CMK (cell line): Measurements from ENCODE around the gene SYNE1.
"Not testable (repeated sequence)": the region's sequence is repeated elsewhere in the genome, so short reads cannot be mapped to it uniquely, and the experiment has no call there.

Source experiments
- DNase-seq: peaks from one replicate; pipeline ENCODE4 v3.0.0-alpha.2; 2010; ENCODE audit warnings: low read depth

Gene SYNE1

DNA sequence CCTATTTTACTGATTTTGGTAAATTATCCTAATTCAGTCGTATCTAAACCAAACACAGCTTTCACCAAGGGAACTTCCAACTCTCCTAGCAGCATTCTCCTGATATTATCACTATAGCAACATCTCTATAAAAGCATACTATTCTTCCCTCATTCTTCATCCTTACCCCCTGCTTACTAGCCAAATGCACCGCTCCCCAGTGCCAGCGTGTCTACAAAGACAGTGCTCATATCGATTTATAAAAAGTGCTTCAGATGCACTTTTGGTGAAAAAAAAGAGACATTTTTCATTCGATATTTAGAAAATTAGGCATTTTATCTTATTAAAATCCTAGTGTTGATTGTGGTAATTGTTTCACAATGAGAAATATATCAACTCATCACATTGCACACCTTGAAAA is 74.0 kb downstream of the SYNE1 start:
- no peak for DNase-seq

- DNase-seq: not testable (repeated sequence)
These were observed 78.4 kb downstream of the SYNE1 start for GRCh38 chr6:152558798-152559197.

- no peak for DNase-seq
These were observed 79.7 kb downstream of the SYNE1 start for GRCh38 chr6:152557502-152557901.

GRCh38 chr6:152554851-152555250 is 82.3 kb downstream of the SYNE1 start:
- no peak for DNase-seq

- DNase-seq: peak; percentile 41
These were observed 84.4 kb downstream of the SYNE1 start for GRCh38 chr6:152552616-152553209.

GRCh38 chr6:152543519-152543918 is 93.6 kb downstream of the SYNE1 start:
- DNase-seq: no peak

GRCh38 chr6:152540381-152540780 is 96.8 kb downstream of the SYNE1 start:
- DNase-seq: no peak

GRCh38 chr6:152534541-152534940 is 102.6 kb downstream of the SYNE1 start:
- no peak for DNase-seq

GRCh38 chr6:152532556-152533422 is 104.4 kb downstream of the SYNE1 start:
- no peak for DNase-seq

- no peak for DNase-seq
These were observed 105.5 kb downstream of the SYNE1 start for GRCh38 chr6:152531659-152532058.

DNA sequence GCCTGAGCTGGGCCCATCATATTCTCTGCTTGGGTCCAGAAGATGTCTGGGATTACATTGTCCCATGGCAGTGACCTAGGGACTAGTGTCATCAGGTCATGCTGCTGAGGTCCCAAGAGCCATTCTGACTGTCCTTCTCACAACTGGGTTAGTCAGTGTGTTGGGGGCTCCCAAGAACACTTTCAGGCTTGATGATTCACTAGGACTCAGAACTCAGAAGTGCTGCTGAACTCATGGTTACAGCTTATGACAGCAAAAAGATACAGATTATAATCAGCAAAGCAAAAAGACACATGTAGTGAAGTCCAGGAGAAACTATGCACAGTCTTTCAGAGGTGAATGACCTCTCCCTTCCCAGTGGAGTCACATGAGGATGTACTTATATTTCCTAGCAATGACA is 107.8 kb downstream of the SYNE1 start:
- no peak for DNase-seq

DNA sequence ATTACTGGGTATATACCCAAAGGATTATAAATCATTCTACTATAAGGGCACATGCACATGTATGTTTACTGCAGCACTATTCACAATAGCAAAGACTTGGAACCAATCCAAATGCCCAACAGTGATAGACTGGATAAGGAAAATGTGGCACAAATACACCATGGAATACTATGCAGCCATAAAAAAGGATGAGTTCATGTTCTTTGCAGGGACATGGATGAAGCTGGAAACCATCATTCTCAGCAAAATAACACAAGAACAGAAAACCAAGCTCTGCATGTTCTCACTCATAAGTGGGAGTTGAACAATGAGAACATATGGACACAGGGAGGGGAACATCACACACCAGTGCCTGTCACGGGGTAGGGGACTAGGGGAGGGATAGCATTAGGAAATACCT is 123.0 kb downstream of the SYNE1 start:
- DNase-seq: not testable (repeated sequence)

- DNase-seq: no peak
These were observed 127.2 kb downstream of the SYNE1 start for GRCh38 chr6:152509916-152510315.

DNA sequence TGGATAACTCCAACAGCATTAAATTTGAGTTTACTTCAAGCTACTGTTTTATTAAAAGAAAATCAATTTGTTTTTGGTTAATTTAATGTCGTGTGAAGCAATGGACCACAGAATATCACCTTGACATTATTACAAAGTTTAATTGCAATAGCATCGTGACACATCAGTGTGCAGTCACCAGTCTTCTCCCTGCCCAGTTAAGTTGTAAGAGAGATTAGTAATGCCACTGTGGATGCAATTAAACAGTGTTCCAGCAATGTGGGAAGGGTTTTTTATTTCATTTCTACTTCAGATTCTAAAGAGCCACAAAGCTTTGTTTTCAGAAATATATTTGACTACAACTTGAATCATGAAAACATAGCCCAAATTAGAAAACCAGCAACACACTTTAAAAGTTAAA is 128.7 kb downstream of the SYNE1 start:
- no peak for DNase-seq

GRCh38 chr6:152503546-152503945 is 133.6 kb downstream of the SYNE1 start:
- DNase-seq: no peak

DNA sequence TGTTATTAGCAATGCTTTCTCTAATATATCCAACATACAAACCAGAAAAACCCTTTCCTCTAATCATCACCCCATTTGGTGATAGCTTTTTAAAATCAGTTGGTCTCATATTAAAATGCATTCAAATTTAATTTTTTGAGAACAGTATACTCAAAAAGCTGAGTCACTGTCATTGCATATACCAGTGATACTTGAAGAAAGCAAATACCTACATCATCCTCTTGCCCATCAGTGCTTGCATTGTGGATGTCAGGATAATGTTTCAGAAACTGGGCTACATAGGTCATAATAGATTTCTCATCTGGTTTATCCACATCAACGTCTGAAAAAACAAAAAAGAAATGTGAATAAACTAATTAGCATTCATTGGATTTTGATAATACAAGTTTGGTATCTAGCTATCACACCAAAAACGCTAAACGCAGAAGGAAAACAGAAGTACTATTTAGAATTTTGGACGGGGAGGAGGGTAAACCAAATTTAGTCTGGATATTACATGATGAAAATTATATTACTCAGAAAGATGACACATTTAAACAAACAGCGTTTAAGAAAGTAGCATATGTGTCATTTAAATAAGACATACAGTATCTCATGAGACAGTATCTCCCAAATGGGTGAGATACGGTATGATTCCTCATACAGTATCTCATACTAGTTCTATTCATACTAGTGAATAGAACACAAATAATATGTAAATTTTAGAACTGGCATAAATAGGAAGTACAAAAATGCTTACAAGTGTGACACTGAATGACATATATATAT is 134.6 kb downstream of the SYNE1 start:
- DNase-seq: no peak

DNA sequence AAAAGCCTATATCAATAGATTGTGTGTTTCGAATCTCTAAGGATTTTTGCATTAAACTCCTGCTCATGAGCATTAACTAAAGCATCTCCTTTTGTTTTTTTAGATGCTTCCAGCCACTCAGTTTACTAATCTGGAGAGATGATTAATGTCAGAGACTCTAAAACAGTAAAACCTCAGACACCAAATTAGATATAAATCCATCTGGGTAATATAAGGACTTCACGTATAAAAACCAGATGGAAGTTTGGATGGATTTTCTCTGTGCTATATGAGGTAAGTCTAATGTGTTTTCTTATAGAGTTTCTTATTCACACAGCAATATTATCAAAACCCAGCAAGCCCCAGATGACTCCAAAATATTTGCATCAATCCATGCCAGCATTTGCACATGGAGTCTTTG is 137.2 kb downstream of the SYNE1 start:
- no peak for DNase-seq

- no peak for DNase-seq
These were observed 140.4 kb downstream of the SYNE1 start for GRCh38 chr6:152496731-152497130.

DNA sequence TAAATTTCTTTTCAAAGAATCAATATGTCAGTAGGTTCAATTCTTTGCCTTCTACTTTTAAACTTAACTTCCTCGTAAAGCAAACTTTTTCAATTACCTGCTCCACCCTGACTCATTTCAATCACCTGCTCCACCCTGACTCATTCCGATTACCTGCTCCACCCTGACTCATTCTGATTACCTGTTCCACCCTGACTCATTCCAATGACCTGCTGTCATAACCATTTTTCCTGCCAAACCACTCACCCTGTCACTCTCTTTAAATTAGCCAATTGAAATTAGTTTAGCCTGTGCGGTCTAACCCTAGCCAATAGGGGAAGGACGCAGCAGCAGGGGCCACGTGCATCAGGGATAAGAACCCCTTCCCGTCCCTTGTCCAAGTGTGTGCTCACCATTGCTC is 141.7 kb downstream of the SYNE1 start:
- DNase-seq: not testable (repeated sequence)

DNA sequence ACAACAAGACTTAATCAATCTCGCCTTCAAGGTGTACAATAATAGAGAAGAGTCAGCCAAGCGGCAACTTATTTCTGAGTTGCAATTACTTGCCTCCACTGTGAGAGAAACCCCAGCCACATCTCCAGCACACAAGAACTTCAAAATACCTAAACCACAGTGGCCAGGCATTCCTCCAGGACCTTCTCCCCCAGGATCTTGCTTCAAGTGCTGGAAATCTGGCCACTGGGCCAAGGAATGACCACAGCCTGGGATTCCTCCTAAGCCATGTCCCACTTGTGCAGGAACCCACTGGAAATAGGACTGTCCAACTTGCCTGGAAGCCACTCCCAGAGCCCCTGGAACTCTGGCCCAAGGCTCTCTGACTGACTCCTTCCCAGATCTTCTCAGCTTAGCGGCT is 144.9 kb downstream of the SYNE1 start:
- not testable (repeated sequence) for DNase-seq

- DNase-seq: not testable (repeated sequence)
These were observed 145.7 kb downstream of the SYNE1 start for GRCh38 chr6:152491501-152491900.

- DNase-seq: not testable (repeated sequence)
These were observed 146.2 kb downstream of the SYNE1 start for GRCh38 chr6:152490971-152491378.

DNA sequence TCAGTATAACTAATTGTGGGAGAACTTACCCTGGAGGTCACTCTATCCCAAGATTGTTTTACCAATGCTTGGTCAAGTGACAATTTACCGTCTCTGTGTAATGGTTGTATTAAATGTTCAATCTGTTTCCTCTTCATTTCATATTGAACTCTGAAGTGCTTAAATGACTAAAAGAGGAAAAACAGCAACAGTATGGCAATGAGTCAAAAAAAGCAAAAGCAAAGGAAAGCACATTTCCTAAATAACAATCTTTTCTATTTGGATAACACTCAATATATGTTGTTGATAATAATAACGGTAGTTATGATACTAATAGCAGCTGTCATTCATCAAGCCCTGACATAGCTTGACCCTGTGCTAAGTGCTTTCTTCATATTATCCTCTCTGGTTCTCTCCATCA is 152.4 kb downstream of the SYNE1 start:
- no peak for DNase-seq
